Activated gamma-delta T cell treated with Interleukin-2 at 50 U/mL for 16 hours (primary cell): Measurements from ENCODE around the gene PRDM12.

Experiments used
- DNase-seq: peaks from one replicate; pipeline ENCODE4 v3.0.0-alpha.2; 2020

Gene PRDM12

GRCh38 chr9:130731355-130731754 lies 67.0 kb downstream of the PRDM12 start:
- DNase-seq = no peak

- no peak for DNase-seq
These were observed 67.7 kb downstream of the PRDM12 start for GRCh38 chr9:130732136-130732535.
